GM12801 (cell line): ENCODE results near the gene MBOAT1.

Experiments
- CTCF ChIP-seq: IDR thresholded peaks from one replicate; pipeline ENCODE4 v1.5.1; 2011; ENCODE audit warnings: control low read depth; ENCODE audit not compliant: insufficient read length; ENCODE audit errors: extremely low read depth

Gene MBOAT1

GRCh38 chr6:20237677-20238460, 25.6 kb upstream of the MBOAT1 start:
- no peak for TF ChIP-seq CTCF

GRCh38 chr6:20236909-20237600, 24.8 kb upstream of the MBOAT1 start:
- no peak for TF ChIP-seq CTCF

- no peak for TF ChIP-seq CTCF
Observed at GRCh38 chr6:20236344-20236743, 24.1 kb upstream of the MBOAT1 start.

GRCh38 chr6:20235041-20235440, 22.8 kb upstream of the MBOAT1 start:
- TF ChIP-seq CTCF: no peak

- TF ChIP-seq CTCF: no peak
Observed at GRCh38 chr6:20234136-20234535, 21.9 kb upstream of the MBOAT1 start.

GRCh38 chr6:20233007-20233730, 20.9 kb upstream of the MBOAT1 start:
- TF ChIP-seq CTCF: no peak

- TF ChIP-seq CTCF: no peak
Observed at GRCh38 chr6:20232188-20232587, 19.9 kb upstream of the MBOAT1 start.
